ENCODE measurements around the gene TYW1.
"Not testable (repeated sequence)": the region's sequence is repeated elsewhere in the genome, so short reads cannot be mapped to it uniquely, and the experiment has no call there.

Gene TYW1

DNA sequence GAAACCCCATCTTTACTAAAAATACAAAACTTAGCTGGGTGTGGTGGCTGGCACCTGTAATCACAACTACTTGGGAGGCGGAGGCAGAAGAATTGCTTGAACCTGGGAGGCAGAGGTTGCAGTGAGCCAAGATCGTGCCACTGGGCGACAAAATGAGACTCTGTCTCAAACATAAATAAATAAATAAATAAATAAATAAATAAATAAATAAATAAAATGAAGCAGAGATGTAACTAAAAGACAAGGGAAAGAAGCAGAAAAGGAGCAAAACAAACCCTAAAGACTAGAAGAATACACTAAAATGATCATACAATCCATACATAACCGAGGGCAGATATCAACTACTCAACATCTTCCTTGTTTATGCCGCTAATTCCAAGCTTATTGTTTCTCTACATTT, 209.8 kb downstream of the TYW1 start:
- H3K9me2 ChIP-seq (replicated peaks; ENCODE audit: insufficient read depth, low read length), result no peaks in the 10 kb centered on the region
- no peaks in the 10 kb centered on the region for H3K36me3 ChIP-seq (ENCODE audit: low read length)
- H3K9ac ChIP-seq (ENCODE audit: low read length), result no peak overlapping the region
- no peak overlapping the region for H3K27ac ChIP-seq (ENCODE audit: low read depth, low read length)
- no peak overlapping the region for H3K4me3 ChIP-seq (ENCODE audit: insufficient read depth, low read length, poor library complexity, severe bottlenecking)
- no peaks in the 10 kb centered on the region for H3K27me3 ChIP-seq (ENCODE audit: low read length)
- H3K4me2 ChIP-seq (ENCODE audit: low read depth, low read length, poor library complexity, severe bottlenecking), result no peak overlapping the region
- no peaks in the 10 kb centered on the region for H4K20me1 ChIP-seq (ENCODE audit: low read depth, low read length)
- no peak overlapping the region for H2AFZ ChIP-seq (ENCODE audit: low read depth, low read length, severe bottlenecking)
- no peaks in the 10 kb centered on the region for H3K9me3 ChIP-seq (ENCODE audit: insufficient read depth, low read length)
- H3F3A ChIP-seq (ENCODE audit: insufficient read depth), result no peaks in the 10 kb centered on the region
- no peak for TF ChIP-seq CTCF (IDR thresholded peaks at IDR 0.05; ENCODE audit: insufficient read depth, low read length, poor library complexity, severe bottlenecking)
- no peak for TF ChIP-seq EZH2phosphoT487 (conservative IDR thresholded peaks at IDR 0.05; ENCODE audit: low read length)
- no peaks in the 10 kb centered on the region for H3K79me2 ChIP-seq (ENCODE audit: insufficient read depth, low read length)

DNA sequence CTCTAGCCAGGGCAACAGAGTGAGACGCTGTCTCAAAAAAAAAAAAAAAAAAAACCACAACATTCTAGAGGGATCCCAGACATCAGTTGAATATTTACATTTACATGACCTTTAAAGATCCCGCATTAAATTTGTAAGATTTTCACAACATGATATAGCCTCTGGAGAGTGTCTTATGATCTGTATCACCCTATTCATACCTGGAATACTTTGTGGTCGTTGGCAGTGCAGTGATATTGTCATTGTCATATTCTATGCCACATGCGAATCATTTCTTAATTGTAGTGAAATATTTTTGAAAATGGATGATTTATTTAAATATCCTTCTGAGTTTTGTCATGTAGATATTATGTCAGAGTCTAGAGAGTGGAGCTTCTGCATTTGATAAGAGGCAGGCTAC, 212.0 kb downstream of the TYW1 start:
- not testable (repeated sequence) for H3K27me3 ChIP-seq (ENCODE audit: low read length); H3K9ac ChIP-seq (ENCODE audit: low read length); H4K20me1 ChIP-seq (ENCODE audit: low read depth, low read length); H3K4me3 ChIP-seq (ENCODE audit: insufficient read depth, low read length, poor library complexity, severe bottlenecking); H3K27ac ChIP-seq (ENCODE audit: low read depth, low read length); H3K79me2 ChIP-seq (ENCODE audit: insufficient read depth, low read length); H3K4me2 ChIP-seq (ENCODE audit: low read depth, low read length, poor library complexity, severe bottlenecking); H3K9me2 ChIP-seq (replicated peaks; ENCODE audit: insufficient read depth, low read length); H3K9me3 ChIP-seq (ENCODE audit: insufficient read depth, low read length); H3F3A ChIP-seq (ENCODE audit: insufficient read depth); H3K36me3 ChIP-seq (ENCODE audit: low read length); H2AFZ ChIP-seq (ENCODE audit: low read depth, low read length, severe bottlenecking)

- Histone ChIP-seq H3K27ac (ENCODE audit: low read depth, low read length) (no peak overlapping the region), H4K20me1 (ENCODE audit: low read depth, low read length) (no peaks in the 10 kb centered on the region)
Measured at GRCh38 chr7:67209256-67209655, 212.6 kb downstream of the TYW1 start.

DNA sequence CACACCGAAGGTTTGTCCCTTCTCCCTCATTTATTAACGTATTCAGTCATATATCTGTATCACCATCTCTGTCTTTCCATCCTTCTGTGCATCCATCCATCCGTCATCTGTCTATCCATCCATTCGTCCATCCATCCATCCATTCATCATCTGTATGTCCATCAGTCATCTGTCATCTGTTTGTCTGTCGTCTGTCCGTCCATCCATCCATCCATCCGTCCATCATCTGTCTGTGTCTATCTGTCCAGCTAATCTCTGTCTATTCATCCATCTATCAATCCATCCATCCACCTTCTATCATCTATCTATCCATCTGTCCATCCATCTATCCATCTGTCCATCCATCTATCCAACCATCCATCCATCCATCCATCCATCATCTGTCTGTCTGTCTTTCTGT, 213.9 kb downstream of the TYW1 start:
- no peaks in the 10 kb centered on the region for H3F3A ChIP-seq (ENCODE audit: insufficient read depth)
- H3K9ac ChIP-seq (ENCODE audit: low read length), result no peak overlapping the region

More at GRCh38 chr7:67209256-67209655, 212.6 kb downstream of the TYW1 start:
- H3K9me3 ChIP-seq (ENCODE audit: insufficient read depth, low read length), result no peaks in the 10 kb centered on the region
- no peaks in the 10 kb centered on the region for H3K79me2 ChIP-seq (ENCODE audit: insufficient read depth, low read length)
- H3K36me3 ChIP-seq (ENCODE audit: low read length), result no peaks in the 10 kb centered on the region
- no peaks in the 10 kb centered on the region for H3F3A ChIP-seq (ENCODE audit: insufficient read depth)
- H3K9me2 ChIP-seq (replicated peaks; ENCODE audit: insufficient read depth, low read length), result no peaks in the 10 kb centered on the region
- TF ChIP-seq EZH2phosphoT487 (conservative IDR thresholded peaks at IDR 0.05; ENCODE audit: low read length), result no peak
- TF ChIP-seq CTCF (IDR thresholded peaks at IDR 0.05; ENCODE audit: insufficient read depth, low read length, poor library complexity, severe bottlenecking), result no peak
- no peak overlapping the region for H3K4me2 ChIP-seq (ENCODE audit: low read depth, low read length, poor library complexity, severe bottlenecking)
- H3K9ac ChIP-seq (ENCODE audit: low read length), result no peak overlapping the region
- H3K27me3 ChIP-seq (ENCODE audit: low read length), result no peaks in the 10 kb centered on the region
- H2AFZ ChIP-seq (ENCODE audit: low read depth, low read length, severe bottlenecking), result no peak overlapping the region
- no peak overlapping the region for H3K4me3 ChIP-seq (ENCODE audit: insufficient read depth, low read length, poor library complexity, severe bottlenecking)

DNA sequence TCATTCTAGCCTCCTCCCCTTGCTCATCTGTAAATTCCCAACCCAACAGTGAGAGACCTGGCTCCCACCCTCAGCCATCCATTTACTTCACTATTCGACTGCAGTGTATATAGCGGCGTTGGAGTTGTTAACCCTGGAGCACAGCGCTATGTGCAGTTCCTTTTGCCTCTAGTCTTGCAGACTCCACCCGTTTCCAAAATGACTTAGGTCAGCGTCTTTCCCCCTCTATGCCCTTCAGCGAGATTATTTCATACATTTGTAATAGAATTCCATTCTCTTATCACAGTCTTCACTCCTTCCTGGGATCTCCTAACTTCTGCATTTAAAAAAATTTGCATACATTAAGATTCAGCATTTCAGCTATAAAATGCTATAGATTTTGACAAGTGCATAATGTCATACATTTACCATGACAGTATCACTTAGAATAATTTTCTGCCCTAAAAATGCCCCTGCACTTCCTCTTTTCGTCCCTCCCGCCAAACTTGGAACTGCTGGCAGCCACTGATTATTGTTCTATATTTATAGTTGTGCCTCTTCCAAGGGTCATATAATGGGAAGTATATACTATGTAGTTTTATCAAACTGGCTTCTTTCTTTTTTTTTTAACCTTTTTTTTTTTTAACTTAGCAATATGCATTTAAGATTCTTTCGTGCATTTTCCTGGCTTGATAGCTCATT, 215.2 kb downstream of the TYW1 start:
- not testable (repeated sequence) for H3K27ac ChIP-seq (ENCODE audit: low read depth, low read length); H3K27me3 ChIP-seq (ENCODE audit: low read length); H4K20me1 ChIP-seq (ENCODE audit: low read depth, low read length); H3F3A ChIP-seq (ENCODE audit: insufficient read depth); H3K4me2 ChIP-seq (ENCODE audit: low read depth, low read length, poor library complexity, severe bottlenecking); H3K4me3 ChIP-seq (ENCODE audit: insufficient read depth, low read length, poor library complexity, severe bottlenecking); H3K9me2 ChIP-seq (replicated peaks; ENCODE audit: insufficient read depth, low read length); H2AFZ ChIP-seq (ENCODE audit: low read depth, low read length, severe bottlenecking); H3K9me3 ChIP-seq (ENCODE audit: insufficient read depth, low read length); H3K79me2 ChIP-seq (ENCODE audit: insufficient read depth, low read length); H3K36me3 ChIP-seq (ENCODE audit: low read length); H3K9ac ChIP-seq (ENCODE audit: low read length)

More for the DNA sequence above, 213.9 kb downstream of the TYW1 start:
- Histone ChIP-seq H3K4me2 (ENCODE audit: low read depth, low read length, poor library complexity, severe bottlenecking) (no peak overlapping the region), H3K36me3 (ENCODE audit: low read length) (no peaks in the 10 kb centered on the region), H3K27ac (ENCODE audit: low read depth, low read length) (no peak overlapping the region), H3K9me2 (replicated peaks; ENCODE audit: insufficient read depth, low read length) (no peaks in the 10 kb centered on the region), H3K9me3 (ENCODE audit: insufficient read depth, low read length) (no peaks in the 10 kb centered on the region), H3K27me3 (ENCODE audit: low read length) (no peaks in the 10 kb centered on the region), H3K4me3 (ENCODE audit: insufficient read depth, low read length, poor library complexity, severe bottlenecking) (no peak overlapping the region), H2AFZ (ENCODE audit: low read depth, low read length, severe bottlenecking) (no peak overlapping the region), H3K79me2 (ENCODE audit: insufficient read depth, low read length) (no peaks in the 10 kb centered on the region), H4K20me1 (ENCODE audit: low read depth, low read length) (no peaks in the 10 kb centered on the region)
- TF ChIP-seq CTCF (IDR thresholded peaks at IDR 0.05; ENCODE audit: insufficient read depth, low read length, poor library complexity, severe bottlenecking) (no peak), EZH2phosphoT487 (conservative IDR thresholded peaks at IDR 0.05; ENCODE audit: low read length) (no peak)

GRCh38 chr7:67213038-67213437, 216.4 kb downstream of the TYW1 start:
- H3K79me2 ChIP-seq (ENCODE audit: insufficient read depth, low read length); H3K36me3 ChIP-seq (ENCODE audit: low read length); H3F3A ChIP-seq (ENCODE audit: insufficient read depth); H3K27ac ChIP-seq (ENCODE audit: low read depth, low read length); H3K9me3 ChIP-seq (ENCODE audit: insufficient read depth, low read length); H3K27me3 ChIP-seq (ENCODE audit: low read length); H2AFZ ChIP-seq (ENCODE audit: low read depth, low read length, severe bottlenecking); H3K9ac ChIP-seq (ENCODE audit: low read length); H3K9me2 ChIP-seq (replicated peaks; ENCODE audit: insufficient read depth, low read length); H4K20me1 ChIP-seq (ENCODE audit: low read depth, low read length); H3K4me2 ChIP-seq (ENCODE audit: low read depth, low read length, poor library complexity, severe bottlenecking); H3K4me3 ChIP-seq (ENCODE audit: insufficient read depth, low read length, poor library complexity, severe bottlenecking): not testable (repeated sequence)
